ENCODE results near the gene ERCC5.

The ERCC5 gene

GRCh38 chr13:102915393-102915930 is 69.6 kb downstream of the ERCC5 start:
- no peak overlapping the region for H3K4me3 ChIP-seq (replicated peaks; ENCODE audit: low read depth, low read length)
- no peak for TF ChIP-seq CTCF (IDR thresholded peaks at IDR 0.05; ENCODE audit: low read depth, low read length, missing control alignments)
- no peak for DNase-seq (ENCODE audit: extremely low read depth, low read depth)

- H3K4me3 ChIP-seq (replicated peaks; ENCODE audit: low read depth, low read length): no peak overlapping the region
- no peak for TF ChIP-seq CTCF (IDR thresholded peaks at IDR 0.05; ENCODE audit: low read depth, low read length, missing control alignments)
- no peak for DNase-seq (ENCODE audit: extremely low read depth, low read depth)
Observed at GRCh38 chr13:102917019-102917418, 71.2 kb downstream of the ERCC5 start.

GRCh38 chr13:102922184-102922583 is 76.4 kb downstream of the ERCC5 start:
- DNase-seq (ENCODE audit: extremely low read depth, low read depth): no peak
- TF ChIP-seq CTCF (IDR thresholded peaks at IDR 0.05; ENCODE audit: low read depth, low read length, missing control alignments): no peak
- no peak overlapping the region for H3K4me3 ChIP-seq (replicated peaks; ENCODE audit: low read depth, low read length)

Data from HFF-Myc (cell line).